Loucy (cell line): ENCODE data around the gene CSPG5.

ENCODE experiments used
- CTCF ChIP-seq: fragments of 200-600 bp; sonication (generic); conservative IDR thresholded peaks from 2 replicates; pipeline ENCODE4 v1.5.1; 2014; ENCODE audit warnings: mild to moderate bottlenecking, antibody characterized with exemption, low read length
- EZH2phosphoT487 ChIP-seq: fragments of 200-600 bp; IDR thresholded peaks from 2 replicates; pipeline ENCODE4 v1.6.1; 2018; ENCODE audit warnings: antibody characterized with exemption, mild to moderate bottlenecking, moderate library complexity, borderline replicate concordance

- no peak for TF ChIP-seq CTCF
- TF ChIP-seq EZH2phosphoT487, result no peak
Measured at GRCh38 chr3:47571391-47572175, 7.1 kb downstream of the CSPG5 start.
